ENCODE results near the gene GSE1.
A peak's percentile ranks its signal among the peaks of the same experiment; 100 is the strongest.

The GSE1 gene

DNA sequence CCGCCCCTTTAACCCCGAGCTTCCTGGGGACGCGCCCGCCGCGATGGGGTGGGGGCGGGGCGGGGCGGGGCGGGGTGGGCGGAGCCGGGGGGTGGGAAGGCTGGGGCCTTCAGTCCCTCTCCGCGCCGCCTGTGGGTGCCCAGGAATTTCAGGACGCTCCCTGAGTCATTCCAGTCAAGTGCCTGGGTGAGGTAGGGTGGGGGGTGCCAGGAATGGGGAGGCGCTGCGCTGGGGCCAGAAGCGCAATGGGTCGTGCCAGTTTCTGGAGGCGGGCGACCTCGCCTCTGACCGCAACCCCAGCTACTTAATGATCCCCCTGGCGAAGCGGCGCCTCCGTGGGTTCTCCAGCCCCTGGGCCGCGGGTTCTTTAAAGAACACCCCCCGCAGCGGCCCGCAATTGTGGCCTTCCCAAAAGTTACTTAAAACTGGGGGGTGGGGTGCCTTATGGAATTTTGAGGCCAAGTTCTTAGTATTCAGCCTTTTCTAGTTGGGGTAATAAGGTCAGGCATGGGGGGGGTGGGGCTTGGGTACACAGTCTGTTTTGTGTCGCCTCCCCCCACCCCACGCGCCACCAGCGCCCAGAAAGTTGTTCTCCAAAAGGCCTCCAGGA is 826 bp upstream of the GSE1 start:
- Histone ChIP-seq H3K36me3 (ENCODE audit: control insufficient read depth in 2 of 2, insufficient read depth in 1 of 2, low read length in 2 of 2) (peaks cover 0 to 5% of the 10 kb centered on the region in 2 experiments; a peak in 1 of 3 replicates), H3K9me3 (ENCODE audit: control insufficient read depth, insufficient read depth, low read depth, low read length) (no peaks in the 10 kb centered on the region), H3K4me1 (ENCODE audit: control insufficient read depth, insufficient read depth, low read length) (peaks cover 8% of the 10 kb centered on the region; the same call in 1 of the 2 replicates), H3K4me3 (ENCODE audit: low read depth, low read length) (peak overlapping the region; percentile 69), H3K27ac (ENCODE audit: extremely low read depth, low read depth, low read length) (peak overlapping the region; percentile 99)
- ChIA-PET POLR2A (interaction anchor here (0.7 to 5.2 kb wide), 8 partner anchors 21 to 221 kb away, joined by 3 to 37 read pairs (median 5); no protein-coding TSS in a partner anchor), CTCF (interaction anchor here (0.6 to 1.0 kb wide), 2 partner anchors 58 to 62 kb away, joined by 4 to 5 read pairs; no protein-coding TSS in a partner anchor)
- TF ChIP-seq, protein P1, sequence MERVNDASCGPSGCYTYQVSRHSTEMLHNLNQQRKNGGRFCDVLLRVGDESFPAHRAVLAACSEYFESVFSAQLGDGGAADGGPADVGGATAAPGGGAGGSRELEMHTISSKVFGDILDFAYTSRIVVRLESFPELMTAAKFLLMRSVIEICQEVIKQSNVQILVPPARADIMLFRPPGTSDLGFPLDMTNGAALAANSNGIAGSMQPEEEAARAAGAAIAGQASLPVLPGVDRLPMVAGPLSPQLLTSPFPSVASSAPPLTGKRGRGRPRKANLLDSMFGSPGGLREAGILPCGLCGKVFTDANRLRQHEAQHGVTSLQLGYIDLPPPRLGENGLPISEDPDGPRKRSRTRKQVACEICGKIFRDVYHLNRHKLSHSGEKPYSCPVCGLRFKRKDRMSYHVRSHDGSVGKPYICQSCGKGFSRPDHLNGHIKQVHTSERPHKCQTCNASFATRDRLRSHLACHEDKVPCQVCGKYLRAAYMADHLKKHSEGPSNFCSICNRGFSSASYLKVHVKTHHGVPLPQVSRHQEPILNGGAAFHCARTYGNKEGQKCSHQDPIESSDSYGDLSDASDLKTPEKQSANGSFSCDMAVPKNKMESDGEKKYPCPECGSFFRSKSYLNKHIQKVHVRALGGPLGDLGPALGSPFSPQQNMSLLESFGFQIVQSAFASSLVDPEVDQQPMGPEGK (tag by site-specific recombination; IDR thresholded peaks at IDR 0.05), result peak; percentile 68
- no peak for TF ChIP-seq ZNF248 (tag by site-specific recombination; IDR thresholded peaks at IDR 0.05)
- no peak for TF ChIP-seq HOXD13 (CRISPR knock-in tag; IDR thresholded peaks at IDR 0.05; ENCODE audit: borderline replicate concordance)
- TF ChIP-seq GFI1B (tag by site-specific recombination; IDR thresholded peaks at IDR 0.05), result no peak
- TF ChIP-seq KLF7 (tag by site-specific recombination; IDR thresholded peaks at IDR 0.05; ENCODE audit: borderline replicate concordance), result no peak
- TF ChIP-seq, protein P2, sequence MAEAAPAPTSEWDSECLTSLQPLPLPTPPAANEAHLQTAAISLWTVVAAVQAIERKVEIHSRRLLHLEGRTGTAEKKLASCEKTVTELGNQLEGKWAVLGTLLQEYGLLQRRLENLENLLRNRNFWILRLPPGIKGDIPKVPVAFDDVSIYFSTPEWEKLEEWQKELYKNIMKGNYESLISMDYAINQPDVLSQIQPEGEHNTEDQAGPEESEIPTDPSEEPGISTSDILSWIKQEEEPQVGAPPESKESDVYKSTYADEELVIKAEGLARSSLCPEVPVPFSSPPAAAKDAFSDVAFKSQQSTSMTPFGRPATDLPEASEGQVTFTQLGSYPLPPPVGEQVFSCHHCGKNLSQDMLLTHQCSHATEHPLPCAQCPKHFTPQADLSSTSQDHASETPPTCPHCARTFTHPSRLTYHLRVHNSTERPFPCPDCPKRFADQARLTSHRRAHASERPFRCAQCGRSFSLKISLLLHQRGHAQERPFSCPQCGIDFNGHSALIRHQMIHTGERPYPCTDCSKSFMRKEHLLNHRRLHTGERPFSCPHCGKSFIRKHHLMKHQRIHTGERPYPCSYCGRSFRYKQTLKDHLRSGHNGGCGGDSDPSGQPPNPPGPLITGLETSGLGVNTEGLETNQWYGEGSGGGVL (tag by site-specific recombination; IDR thresholded peaks at IDR 0.05), result peak; percentile 88
- no peak for TF ChIP-seq ZNF544 (tag by site-specific recombination; IDR thresholded peaks at IDR 0.05)
- peak; percentile 24; the same call in 1 of the 2 replicates for TF ChIP-seq KLF8 (tag by site-specific recombination; IDR thresholded peaks at IDR 0.05)
- peak; percentile 49; the same call in 1 of the 2 replicates for TF ChIP-seq EGR2 (tag by site-specific recombination; IDR thresholded peaks at IDR 0.05; ENCODE audit: low read depth)
- TF ChIP-seq GLIS2 (tag by site-specific recombination; IDR thresholded peaks at IDR 0.05), result peak; percentile 53
- TF ChIP-seq SETDB1 (IDR thresholded peaks at IDR 0.05; ENCODE audit: insufficient read length, low read length), result no peak
- peak; percentile 98 for TF ChIP-seq IKZF3 (tag by site-specific recombination; IDR thresholded peaks at IDR 0.05)
- TF ChIP-seq, protein P3, sequence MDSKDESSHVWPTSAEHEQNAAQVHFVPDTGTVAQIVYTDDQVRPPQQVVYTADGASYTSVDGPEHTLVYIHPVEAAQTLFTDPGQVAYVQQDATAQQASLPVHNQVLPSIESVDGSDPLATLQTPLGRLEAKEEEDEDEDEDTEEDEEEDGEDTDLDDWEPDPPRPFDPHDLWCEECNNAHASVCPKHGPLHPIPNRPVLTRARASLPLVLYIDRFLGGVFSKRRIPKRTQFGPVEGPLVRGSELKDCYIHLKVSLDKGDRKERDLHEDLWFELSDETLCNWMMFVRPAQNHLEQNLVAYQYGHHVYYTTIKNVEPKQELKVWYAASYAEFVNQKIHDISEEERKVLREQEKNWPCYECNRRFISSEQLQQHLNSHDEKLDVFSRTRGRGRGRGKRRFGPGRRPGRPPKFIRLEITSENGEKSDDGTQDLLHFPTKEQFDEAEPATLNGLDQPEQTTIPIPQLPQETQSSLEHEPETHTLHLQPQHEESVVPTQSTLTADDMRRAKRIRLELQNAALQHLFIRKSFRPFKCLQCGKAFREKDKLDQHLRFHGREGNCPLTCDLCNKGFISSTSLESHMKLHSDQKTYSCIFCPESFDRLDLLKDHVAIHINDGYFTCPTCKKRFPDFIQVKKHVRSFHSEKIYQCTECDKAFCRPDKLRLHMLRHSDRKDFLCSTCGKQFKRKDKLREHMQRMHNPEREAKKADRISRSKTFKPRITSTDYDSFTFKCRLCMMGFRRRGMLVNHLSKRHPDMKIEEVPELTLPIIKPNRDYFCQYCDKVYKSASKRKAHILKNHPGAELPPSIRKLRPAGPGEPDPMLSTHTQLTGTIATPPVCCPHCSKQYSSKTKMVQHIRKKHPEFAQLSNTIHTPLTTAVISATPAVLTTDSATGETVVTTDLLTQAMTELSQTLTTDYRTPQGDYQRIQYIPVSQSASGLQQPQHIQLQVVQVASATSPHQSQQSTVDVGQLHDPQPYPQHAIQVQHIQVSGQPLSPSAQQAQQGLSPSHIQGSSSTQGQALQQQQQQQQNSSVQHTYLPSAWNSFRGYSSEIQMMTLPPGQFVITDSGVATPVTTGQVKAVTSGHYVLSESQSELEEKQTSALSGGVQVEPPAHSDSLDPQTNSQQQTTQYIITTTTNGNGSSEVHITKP (tag by site-specific recombination; IDR thresholded peaks at IDR 0.05), result peak; percentile 97
- TF ChIP-seq ZNF776 (tag by site-specific recombination; IDR thresholded peaks at IDR 0.05; ENCODE audit: borderline replicate concordance), result no peak
- TF ChIP-seq ZFP69B (tag by site-specific recombination; IDR thresholded peaks at IDR 0.05), result no peak
- no peak for TF ChIP-seq ZNF747 (tag by site-specific recombination; IDR thresholded peaks at IDR 0.05)
- TF ChIP-seq SCRT2 (tag by site-specific recombination; IDR thresholded peaks at IDR 0.05), result no peak
- TF ChIP-seq, protein P4, sequence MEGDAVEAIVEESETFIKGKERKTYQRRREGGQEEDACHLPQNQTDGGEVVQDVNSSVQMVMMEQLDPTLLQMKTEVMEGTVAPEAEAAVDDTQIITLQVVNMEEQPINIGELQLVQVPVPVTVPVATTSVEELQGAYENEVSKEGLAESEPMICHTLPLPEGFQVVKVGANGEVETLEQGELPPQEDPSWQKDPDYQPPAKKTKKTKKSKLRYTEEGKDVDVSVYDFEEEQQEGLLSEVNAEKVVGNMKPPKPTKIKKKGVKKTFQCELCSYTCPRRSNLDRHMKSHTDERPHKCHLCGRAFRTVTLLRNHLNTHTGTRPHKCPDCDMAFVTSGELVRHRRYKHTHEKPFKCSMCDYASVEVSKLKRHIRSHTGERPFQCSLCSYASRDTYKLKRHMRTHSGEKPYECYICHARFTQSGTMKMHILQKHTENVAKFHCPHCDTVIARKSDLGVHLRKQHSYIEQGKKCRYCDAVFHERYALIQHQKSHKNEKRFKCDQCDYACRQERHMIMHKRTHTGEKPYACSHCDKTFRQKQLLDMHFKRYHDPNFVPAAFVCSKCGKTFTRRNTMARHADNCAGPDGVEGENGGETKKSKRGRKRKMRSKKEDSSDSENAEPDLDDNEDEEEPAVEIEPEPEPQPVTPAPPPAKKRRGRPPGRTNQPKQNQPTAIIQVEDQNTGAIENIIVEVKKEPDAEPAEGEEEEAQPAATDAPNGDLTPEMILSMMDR (tag by site-specific recombination; IDR thresholded peaks at IDR 0.05), result 0 out of 2 replicates have a peak, but pooled peaks have one; percentile 17
- TF ChIP-seq ZNF202 (tag by site-specific recombination; IDR thresholded peaks at IDR 0.05; ENCODE audit: borderline replicate concordance), result no peak
- 0 out of 2 replicates have a peak, but pooled peaks have one; percentile 52 for TF ChIP-seq ZEB2 (tag by site-specific recombination; IDR thresholded peaks at IDR 0.05)
- peak; percentile 66 for TF ChIP-seq ZNF335 (tag by site-specific recombination; conservative IDR thresholded peaks at IDR 0.05)
- TF ChIP-seq ZNF302 (tag by site-specific recombination; IDR thresholded peaks at IDR 0.05; ENCODE audit: low read depth), result no peak
- no peak; the same call in 1 of the 2 replicates for TF ChIP-seq ZFHX2 (tag by site-specific recombination; conservative IDR thresholded peaks at IDR 0.05)
- peak; percentile 91 for TF ChIP-seq ZBTB48 (tag by site-specific recombination; IDR thresholded peaks at IDR 0.05)
- TF ChIP-seq, protein P5, sequence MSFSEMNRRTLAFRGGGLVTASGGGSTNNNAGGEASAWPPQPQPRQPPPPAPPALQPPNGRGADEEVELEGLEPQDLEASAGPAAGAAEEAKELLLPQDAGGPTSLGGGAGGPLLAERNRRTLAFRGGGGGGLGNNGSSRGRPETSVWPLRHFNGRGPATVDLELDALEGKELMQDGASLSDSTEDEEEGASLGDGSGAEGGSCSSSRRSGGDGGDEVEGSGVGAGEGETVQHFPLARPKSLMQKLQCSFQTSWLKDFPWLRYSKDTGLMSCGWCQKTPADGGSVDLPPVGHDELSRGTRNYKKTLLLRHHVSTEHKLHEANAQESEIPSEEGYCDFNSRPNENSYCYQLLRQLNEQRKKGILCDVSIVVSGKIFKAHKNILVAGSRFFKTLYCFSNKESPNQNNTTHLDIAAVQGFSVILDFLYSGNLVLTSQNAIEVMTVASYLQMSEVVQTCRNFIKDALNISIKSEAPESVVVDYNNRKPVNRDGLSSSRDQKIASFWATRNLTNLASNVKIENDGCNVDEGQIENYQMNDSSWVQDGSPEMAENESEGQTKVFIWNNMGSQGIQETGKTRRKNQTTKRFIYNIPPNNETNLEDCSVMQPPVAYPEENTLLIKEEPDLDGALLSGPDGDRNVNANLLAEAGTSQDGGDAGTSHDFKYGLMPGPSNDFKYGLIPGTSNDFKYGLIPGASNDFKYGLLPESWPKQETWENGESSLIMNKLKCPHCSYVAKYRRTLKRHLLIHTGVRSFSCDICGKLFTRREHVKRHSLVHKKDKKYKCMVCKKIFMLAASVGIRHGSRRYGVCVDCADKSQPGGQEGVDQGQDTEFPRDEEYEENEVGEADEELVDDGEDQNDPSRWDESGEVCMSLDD (tag by site-specific recombination; IDR thresholded peaks at IDR 0.05), result peak; percentile 85
- TF ChIP-seq ZNF423 (tag by site-specific recombination; IDR thresholded peaks at IDR 0.05), result peak; percentile 62; the same call in 1 of the 2 replicates
